Middle frontal gyrus (tissue), 1 donor: ENCODE data around the gene CCDC63.
"Not testable (repeated sequence)": the region's sequence is repeated elsewhere in the genome, so short reads cannot be mapped to it uniquely, and the experiment has no call there.

ENCODE experiments used
- DNase-seq: peaks from one replicate; pipeline ENCODE4 v3.0.0-alpha.2; 2015; ENCODE audit warnings: low spot score; ENCODE audit errors: extremely low spot score

CCDC63 gene

GRCh38 chr12:110844131-110844530, 2.7 kb upstream of the CCDC63 start:
- DNase-seq: no peak

- peak; percentile 4 for DNase-seq
These were observed 2.0 kb upstream of the CCDC63 start for GRCh38 chr12:110844551-110845338.

GRCh38 chr12:110845339-110845682, 1.5 kb upstream of the CCDC63 start:
- DNase-seq: no peak

GRCh38 chr12:110848314-110848923, 1.6 kb downstream of the CCDC63 start:
- no peak for DNase-seq

GRCh38 chr12:110849221-110849620, 2.4 kb downstream of the CCDC63 start:
- DNase-seq: no peak

- DNase-seq: no peak
These were observed 3.1 kb downstream of the CCDC63 start for GRCh38 chr12:110849748-110850403.

- DNase-seq: no peak
These were observed 4.0 kb downstream of the CCDC63 start for GRCh38 chr12:110850762-110851161.

- no peak for DNase-seq
These were observed 7.0 kb downstream of the CCDC63 start for GRCh38 chr12:110853836-110854235.

- DNase-seq: no peak
These were observed 9.8 kb downstream of the CCDC63 start for GRCh38 chr12:110856542-110856941.

- DNase-seq: no peak
These were observed 10.7 kb downstream of the CCDC63 start for GRCh38 chr12:110857528-110857927.

GRCh38 chr12:110857954-110858353, 11.2 kb downstream of the CCDC63 start:
- DNase-seq: not testable (repeated sequence)

- no peak for DNase-seq
These were observed 12.1 kb downstream of the CCDC63 start for GRCh38 chr12:110858848-110859247.

GRCh38 chr12:110860833-110861296, 14.1 kb downstream of the CCDC63 start:
- no peak for DNase-seq

- DNase-seq: no peak
These were observed 14.9 kb downstream of the CCDC63 start for GRCh38 chr12:110861729-110862128.

GRCh38 chr12:110862329-110862728, 15.5 kb downstream of the CCDC63 start:
- DNase-seq: no peak

- no peak for DNase-seq
These were observed 16.4 kb downstream of the CCDC63 start for GRCh38 chr12:110863161-110863560.

- no peak for DNase-seq
These were observed 18.7 kb downstream of the CCDC63 start for GRCh38 chr12:110865521-110865920.

GRCh38 chr12:110869026-110869425, 22.2 kb downstream of the CCDC63 start:
- no peak for DNase-seq

GRCh38 chr12:110869803-110870202, 23.0 kb downstream of the CCDC63 start:
- no peak for DNase-seq

- no peak for DNase-seq
These were observed 25.3 kb downstream of the CCDC63 start for GRCh38 chr12:110872100-110872499.

GRCh38 chr12:110874351-110874750, 27.6 kb downstream of the CCDC63 start:
- DNase-seq: no peak

- DNase-seq: no peak
These were observed 28.0 kb downstream of the CCDC63 start for GRCh38 chr12:110874781-110875180.
